ENCODE data around the gene SCFD2. TPM values are rescaled to one million over a fixed set of nuclear protein-coding genes. Genes with fewer than 3 reads are reported as not detected.

SCFD2 gene
- polyA plus RNA-seq, 2 donors, result 4.8 to 8.2 TPM

- Histone ChIP-seq H3K36me3 (ENCODE audit: control insufficient read depth in 2 of 2, insufficient read depth in 2 of 2, low read length in 1 of 2) (no peaks in the 10 kb centered on the region), H3K27ac (ENCODE audit: low read depth in 2 of 2, low read length in 1 of 2) (no peak overlapping the region), H3K4me1 (ENCODE audit: control insufficient read depth in 2 of 2, insufficient read depth in 2 of 2, low read length in 1 of 2) (no peaks in the 10 kb centered on the region), H3K9me3 (ENCODE audit: control insufficient read depth in 2 of 2, insufficient read depth in 1 of 2, low read depth in 1 of 2, low read length in 1 of 2) (no peaks in the 10 kb centered on the region), H3K27me3 (ENCODE audit: control insufficient read depth in 1 of 2, insufficient read depth in 2 of 2, low read length in 2 of 2) (no peaks in the 10 kb centered on the region), H3K4me3 (ENCODE audit: low read depth in 1 of 2, low read length in 2 of 2) (no peak overlapping the region)
- 59 to 73% methylated on average over 2 of the region's 2 CpGs for whole genome bisulfite sequencing, 2 donors
Measured at GRCh38 chr4:52877036-52877435, 488.8 kb downstream of the SCFD2 start.

GRCh38 chr4:52876069-52876468 lies 489.8 kb downstream of the SCFD2 start:
- Histone ChIP-seq H3K36me3 (ENCODE audit: control insufficient read depth in 2 of 2, insufficient read depth in 2 of 2, low read length in 1 of 2) (peaks cover 0 to 1% of the 10 kb centered on the region in 2 donors), H3K4me3 (ENCODE audit: low read depth in 1 of 2, low read length in 2 of 2) (no peak overlapping the region), H3K27ac (ENCODE audit: low read depth in 2 of 2, low read length in 1 of 2) (no peak overlapping the region), H3K27me3 (ENCODE audit: control insufficient read depth in 1 of 2, insufficient read depth in 2 of 2, low read length in 2 of 2) (no peaks in the 10 kb centered on the region), H3K4me1 (ENCODE audit: control insufficient read depth in 2 of 2, insufficient read depth in 2 of 2, low read length in 1 of 2) (no peaks in the 10 kb centered on the region), H3K9me3 (ENCODE audit: control insufficient read depth in 2 of 2, insufficient read depth in 1 of 2, low read depth in 1 of 2, low read length in 1 of 2) (no peaks in the 10 kb centered on the region)
- WGBS, 2 donors, result 84 to 86% methylated on average over 4 of the region's 4 CpGs

DNA sequence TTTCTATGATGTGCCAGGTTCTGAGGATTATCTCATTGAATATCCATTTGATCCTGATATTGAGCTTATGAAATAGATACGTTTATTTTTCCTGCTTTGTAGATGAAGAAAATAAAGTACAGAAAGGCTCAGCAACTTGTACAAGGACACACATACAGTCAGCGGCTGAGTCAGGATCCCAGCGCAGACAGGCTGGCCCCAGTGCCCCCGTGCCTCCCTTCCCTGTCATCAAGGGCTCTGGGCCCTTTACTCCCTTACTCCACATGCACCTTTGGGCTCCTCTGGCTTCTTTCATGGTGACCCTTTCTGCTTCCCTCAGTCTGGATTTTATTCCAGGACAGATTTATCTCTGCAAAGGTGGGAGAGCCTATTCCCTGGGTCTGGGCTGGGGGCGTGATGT lies 490.9 kb downstream of the SCFD2 start:
- Histone ChIP-seq H3K4me3 (ENCODE audit: low read depth in 1 of 2, low read length in 2 of 2) (no peak overlapping the region), H3K27me3 (ENCODE audit: control insufficient read depth in 1 of 2, insufficient read depth in 2 of 2, low read length in 2 of 2) (no peaks in the 10 kb centered on the region), H3K27ac (ENCODE audit: low read depth in 2 of 2, low read length in 1 of 2) (no peak overlapping the region), H3K4me1 (ENCODE audit: control insufficient read depth in 2 of 2, insufficient read depth in 2 of 2, low read length in 1 of 2) (no peaks in the 10 kb centered on the region), H3K36me3 (ENCODE audit: control insufficient read depth in 2 of 2, insufficient read depth in 2 of 2, low read length in 1 of 2) (peaks cover 0 to 4% of the 10 kb centered on the region in 2 donors), H3K9me3 (ENCODE audit: control insufficient read depth in 2 of 2, insufficient read depth in 1 of 2, low read depth in 1 of 2, low read length in 1 of 2) (no peaks in the 10 kb centered on the region)
- WGBS, 2 donors, result 95 to 97% methylated on average over 5 of the region's 5 CpGs

DNA sequence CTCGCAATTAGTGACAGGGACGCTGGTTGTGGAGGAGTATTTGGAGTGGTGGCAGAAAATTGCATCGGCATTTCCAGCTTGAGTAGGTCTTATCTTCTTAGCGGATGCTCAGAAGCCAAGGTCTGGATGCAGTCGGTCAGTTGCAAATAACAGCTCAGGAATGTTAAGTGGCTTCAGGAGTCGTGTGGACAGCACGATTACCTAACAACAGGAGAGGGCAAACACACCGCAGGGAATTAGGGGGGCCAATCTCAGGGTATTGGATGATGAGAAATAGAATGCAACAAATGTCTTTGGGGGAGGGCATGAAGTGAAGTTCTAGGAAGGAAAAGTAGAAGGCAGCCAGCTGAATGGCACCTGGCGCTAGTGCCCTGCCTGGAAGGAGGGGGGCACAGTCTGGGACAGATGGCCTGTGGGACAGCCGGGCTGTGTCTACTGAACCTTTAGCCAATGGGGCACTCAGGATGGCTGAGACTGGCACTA lies 492.0 kb downstream of the SCFD2 start:
- Histone ChIP-seq H3K27ac (ENCODE audit: low read depth in 2 of 2, low read length in 1 of 2) (no peak overlapping the region), H3K4me3 (ENCODE audit: low read depth in 1 of 2, low read length in 2 of 2) (no peak overlapping the region), H3K27me3 (ENCODE audit: control insufficient read depth in 1 of 2, insufficient read depth in 2 of 2, low read length in 2 of 2) (no peaks in the 10 kb centered on the region), H3K4me1 (ENCODE audit: control insufficient read depth in 2 of 2, insufficient read depth in 2 of 2, low read length in 1 of 2) (peaks cover 0 to 3% of the 10 kb centered on the region in 2 donors), H3K36me3 (ENCODE audit: control insufficient read depth in 2 of 2, insufficient read depth in 2 of 2, low read length in 1 of 2) (peaks cover 0 to 4% of the 10 kb centered on the region in 2 donors), H3K9me3 (ENCODE audit: control insufficient read depth in 2 of 2, insufficient read depth in 1 of 2, low read depth in 1 of 2, low read length in 1 of 2) (no peaks in the 10 kb centered on the region)
- 83 to 93% methylated on average over 10 of the region's 10 CpGs for WGBS, 2 donors

- peaks cover 0 to 4% of the 10 kb centered on the region in 2 donors for H3K36me3 ChIP-seq (ENCODE audit: control insufficient read depth in 2 of 2, insufficient read depth in 2 of 2, low read length in 1 of 2)
- H3K4me1 ChIP-seq (ENCODE audit: control insufficient read depth in 2 of 2, insufficient read depth in 2 of 2, low read length in 1 of 2), result peaks cover 0 to 3% of the 10 kb centered on the region in 2 donors
- no peaks in the 10 kb centered on the region for H3K27me3 ChIP-seq (ENCODE audit: control insufficient read depth in 1 of 2, insufficient read depth in 2 of 2, low read length in 2 of 2)
- H3K4me3 ChIP-seq (ENCODE audit: low read depth in 1 of 2, low read length in 2 of 2), result no peak overlapping the region
- no peak overlapping the region for H3K27ac ChIP-seq (ENCODE audit: low read depth in 2 of 2, low read length in 1 of 2)
- 63 to 73% methylated on average over 1 of the region's 1 CpG for WGBS, 2 donors
- no peaks in the 10 kb centered on the region for H3K9me3 ChIP-seq (ENCODE audit: control insufficient read depth in 2 of 2, insufficient read depth in 1 of 2, low read depth in 1 of 2, low read length in 1 of 2)
Measured at GRCh38 chr4:52873191-52873590, 492.7 kb downstream of the SCFD2 start.

DNA sequence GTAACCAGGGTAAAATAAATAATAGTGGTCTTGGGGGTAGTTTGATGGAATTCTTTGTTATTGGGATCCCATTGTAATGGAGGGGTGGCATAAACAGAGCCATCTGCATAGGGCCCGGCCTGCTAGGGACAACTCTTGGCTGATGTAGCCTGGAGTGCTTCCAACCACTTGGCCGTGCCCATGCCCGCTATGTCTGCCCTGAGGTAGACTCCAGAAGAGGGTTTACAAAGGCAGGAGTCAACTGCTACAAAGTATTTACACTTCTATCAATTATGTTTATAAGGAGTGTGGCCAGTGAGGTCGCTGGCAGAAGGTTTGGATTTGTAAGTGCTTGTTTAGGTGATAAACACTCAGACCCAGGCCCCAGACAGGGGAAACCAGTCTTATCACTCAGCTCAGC lies 495.6 kb downstream of the SCFD2 start:
- 67 to 79% methylated on average over 4 of the region's 4 CpGs for WGBS, 2 donors
- H3K36me3 ChIP-seq (ENCODE audit: control insufficient read depth in 2 of 2, insufficient read depth in 2 of 2, low read length in 1 of 2), result peaks cover 0 to 4% of the 10 kb centered on the region in 2 donors
- peaks cover 0 to 3% of the 10 kb centered on the region in 2 donors for H3K4me1 ChIP-seq (ENCODE audit: control insufficient read depth in 2 of 2, insufficient read depth in 2 of 2, low read length in 1 of 2)
- no peaks in the 10 kb centered on the region for H3K9me3 ChIP-seq (ENCODE audit: control insufficient read depth in 2 of 2, insufficient read depth in 1 of 2, low read depth in 1 of 2, low read length in 1 of 2)
- H3K27ac ChIP-seq (ENCODE audit: low read depth in 2 of 2, low read length in 1 of 2), result no peak overlapping the region
- no peak overlapping the region for H3K4me3 ChIP-seq (ENCODE audit: low read depth in 1 of 2, low read length in 2 of 2)
- H3K27me3 ChIP-seq (ENCODE audit: control insufficient read depth in 1 of 2, insufficient read depth in 2 of 2, low read length in 2 of 2), result no peaks in the 10 kb centered on the region

- peaks cover 0 to 4% of the 10 kb centered on the region in 2 donors for H3K36me3 ChIP-seq (ENCODE audit: control insufficient read depth in 2 of 2, insufficient read depth in 2 of 2, low read length in 1 of 2)
- H3K27me3 ChIP-seq (ENCODE audit: control insufficient read depth in 1 of 2, insufficient read depth in 2 of 2, low read length in 2 of 2), result no peaks in the 10 kb centered on the region
- no peak overlapping the region for H3K27ac ChIP-seq (ENCODE audit: low read depth in 2 of 2, low read length in 1 of 2)
- 81 to 95% methylated on average over 1 of the region's 1 CpG for WGBS, 2 donors
- H3K9me3 ChIP-seq (ENCODE audit: control insufficient read depth in 2 of 2, insufficient read depth in 1 of 2, low read depth in 1 of 2, low read length in 1 of 2), result no peaks in the 10 kb centered on the region
- peaks cover 0 to 3% of the 10 kb centered on the region in 2 donors for H3K4me1 ChIP-seq (ENCODE audit: control insufficient read depth in 2 of 2, insufficient read depth in 2 of 2, low read length in 1 of 2)
- H3K4me3 ChIP-seq (ENCODE audit: low read depth in 1 of 2, low read length in 2 of 2), result no peak overlapping the region
Measured at GRCh38 chr4:52869656-52870055, 496.2 kb downstream of the SCFD2 start.

GRCh38 chr4:52869196-52869595 lies 496.7 kb downstream of the SCFD2 start:
- Histone ChIP-seq H3K36me3 (ENCODE audit: control insufficient read depth in 2 of 2, insufficient read depth in 2 of 2, low read length in 1 of 2) (peaks cover 0 to 4% of the 10 kb centered on the region in 2 donors), H3K27me3 (ENCODE audit: control insufficient read depth in 1 of 2, insufficient read depth in 2 of 2, low read length in 2 of 2) (no peaks in the 10 kb centered on the region), H3K9me3 (ENCODE audit: control insufficient read depth in 2 of 2, insufficient read depth in 1 of 2, low read depth in 1 of 2, low read length in 1 of 2) (no peaks in the 10 kb centered on the region), H3K4me1 (ENCODE audit: control insufficient read depth in 2 of 2, insufficient read depth in 2 of 2, low read length in 1 of 2) (peaks cover 0 to 3% of the 10 kb centered on the region in 2 donors), H3K4me3 (ENCODE audit: low read depth in 1 of 2, low read length in 2 of 2) (no peak overlapping the region), H3K27ac (ENCODE audit: low read depth in 2 of 2, low read length in 1 of 2) (no peak overlapping the region)
- 63 to 70% methylated on average over 12 of the region's 12 CpGs for WGBS, 2 donors

- no peak overlapping the region for H3K27ac ChIP-seq (ENCODE audit: low read depth in 2 of 2, low read length in 1 of 2)
- peaks cover 0 to 3% of the 10 kb centered on the region in 2 donors for H3K4me1 ChIP-seq (ENCODE audit: control insufficient read depth in 2 of 2, insufficient read depth in 2 of 2, low read length in 1 of 2)
- no peaks in the 10 kb centered on the region for H3K27me3 ChIP-seq (ENCODE audit: control insufficient read depth in 1 of 2, insufficient read depth in 2 of 2, low read length in 2 of 2)
- no peaks in the 10 kb centered on the region for H3K9me3 ChIP-seq (ENCODE audit: control insufficient read depth in 2 of 2, insufficient read depth in 1 of 2, low read depth in 1 of 2, low read length in 1 of 2)
- no peak overlapping the region for H3K4me3 ChIP-seq (ENCODE audit: low read depth in 1 of 2, low read length in 2 of 2)
- H3K36me3 ChIP-seq (ENCODE audit: control insufficient read depth in 2 of 2, insufficient read depth in 2 of 2, low read length in 1 of 2), result peaks cover 0 to 4% of the 10 kb centered on the region in 2 donors
- WGBS, 2 donors, result 78 to 79% methylated on average over 8 of the region's 8 CpGs
Measured at GRCh38 chr4:52868133-52868532, 497.7 kb downstream of the SCFD2 start.

- Histone ChIP-seq H3K27me3 (ENCODE audit: control insufficient read depth in 1 of 2, insufficient read depth in 2 of 2, low read length in 2 of 2) (no peaks in the 10 kb centered on the region), H3K4me1 (ENCODE audit: control insufficient read depth in 2 of 2, insufficient read depth in 2 of 2, low read length in 1 of 2) (peaks cover 6 to 8% of the 10 kb centered on the region in 2 donors), H3K9me3 (ENCODE audit: control insufficient read depth in 2 of 2, insufficient read depth in 1 of 2, low read depth in 1 of 2, low read length in 1 of 2) (no peaks in the 10 kb centered on the region), H3K36me3 (ENCODE audit: control insufficient read depth in 2 of 2, insufficient read depth in 2 of 2, low read length in 1 of 2) (peaks cover 0 to 4% of the 10 kb centered on the region in 2 donors), H3K27ac (ENCODE audit: low read depth in 2 of 2, low read length in 1 of 2) (no peak overlapping the region), H3K4me3 (ENCODE audit: low read depth in 1 of 2, low read length in 2 of 2) (no peak overlapping the region)
- WGBS, 2 donors, result 86 to 95% methylated on average over 4 of the region's 4 CpGs
Measured at GRCh38 chr4:52867163-52867562, 498.7 kb downstream of the SCFD2 start.

Measured in esophagus (tissue), 2 donors.